Gastrocnemius medialis (tissue), 4 donors: ENCODE measurements around the gene COBL. TPM values are rescaled to one million over a fixed set of nuclear protein-coding genes. Genes with fewer than 3 reads are reported as not detected.

Experiments used
- ATAC-seq, 2 donors: fragments of 150-250 bp; one replicate each; pipeline ENCODE4 v1.9.1; 2016
- DNase-seq, 2 donors: peaks; one replicate each; pipeline ENCODE4 v3.0.0-alpha.2; 2019
- H3K27ac ChIP-seq, 4 donors: fragments of 200-600 bp; sonication (generic); 1 replicate in 1 of 4; 2 replicates in 3 of 4; pipeline ENCODE4 v1.5.1; 2016 to 2018; ENCODE audit warnings: mild to moderate bottlenecking in 2 of 4, moderate library complexity in 1 of 4
- H3K27me3 ChIP-seq, 3 donors: fragments of 200-600 bp; sonication (generic) in 2 of 3; 1 replicate in 1 of 3; 2 replicates in 2 of 3; pipeline versions ENCODE4 v1.5.1 to v1.6.0; 2016 to 2019; ENCODE audit warnings: mild to moderate bottlenecking in 1 of 3, moderate library complexity in 1 of 3
- H3K36me3 ChIP-seq, 2 donors: fragments of 200-600 bp; sonication (generic) in 1 of 2; one replicate each; pipeline ENCODE4 v1.5.1; 2017 to 2018
- H3K4me1 ChIP-seq, 2 donors: fragments of 200-600 bp; sonication (generic) in 1 of 2; one replicate each; pipeline ENCODE4 v1.5.1; 2016 to 2017; ENCODE audit warnings: mild to moderate bottlenecking in 2 of 2
- H3K4me3 ChIP-seq, 4 donors: fragments of 200-600 bp; sonication (generic) in 3 of 4; 1 replicate in 1 of 4; 2 replicates in 3 of 4; pipeline ENCODE4 v1.5.1; 2016 to 2019; ENCODE audit warnings: mild to moderate bottlenecking in 2 of 4
- H3K9me3 ChIP-seq, 3 donors: fragments of 200-600 bp; sonication (generic) in 2 of 3; 1 replicate in 1 of 3; 2 replicates in 2 of 3; pipeline ENCODE4 v1.5.1; 2016 to 2019
- CTCF ChIP-seq, 5 experiments: fragments of 450-650 bp in 3 of 5; fragments of 200-600 bp in 2 of 5; sonication (generic) in 2 of 5; IDR thresholded peaks in 4 of 5; conservative IDR thresholded peaks in 1 of 5; 1 replicate in 4 of 5; 2 replicates in 1 of 5; pipeline ENCODE4 v1.5.1; 2016 to 2019; ENCODE audit warnings: antibody characterized with exemption in 5 of 5, mild to moderate bottlenecking in 3 of 5, moderate library complexity in 3 of 5
- POLR2A ChIP-seq, 2 donors: fragments of 450-650 bp; IDR thresholded peaks; one replicate each; pipeline ENCODE4 v1.6.1; 2017; ENCODE audit warnings: antibody characterized with exemption in 2 of 2, mild to moderate bottlenecking in 2 of 2, moderate library complexity in 2 of 2
- in situ Hi-C, 4 donors: fragments of 200-750 bp; cut with MboI; loops; one replicate each; pipeline versions ENCODE4 v1.15.0 to v1.8.0; 2017; ENCODE audit warnings: low sequenced_read_pairs in 4 of 4
- intact Hi-C: fragments of 100-400 bp; cut with DNase I; formaldehyde crosslinking; loops from one replicate; pipeline ENCODE4 v1.15.1; 2023; ENCODE audit warnings: low total_unique reads
- total RNA-seq, 4 donors: library from RNA; depleted of rRNA; stranded (reverse); fragments of >200 nt; gene quantifications; one replicate each; pipeline versions ENCODE4 v1.1.0 to v1.2.3, GENCODE V29; 2016

Gene COBL
- total RNA-seq, 4 donors from 2014 or later = 82.1 to 170 (median 124) TPM

- H3K4me1 ChIP-seq = peaks cover 21 to 28% of the 10 kb centered on the region in 2 donors
- in situ Hi-C loops = no loop called here
- intact Hi-C loops = no loop called here
- H3K4me3 ChIP-seq = no peak overlapping the region
- no peaks in the 10 kb centered on the region for H3K9me3 ChIP-seq
- ATAC-seq = no peak
- no peak for TF ChIP-seq POLR2A (IDR thresholded peaks at IDR 0.05)
- no peak for TF ChIP-seq CTCF (IDR thresholded peaks at IDR 0.05 in 4 of 5, conservative IDR thresholded peaks at IDR 0.05 in 1 of 5)
- H3K36me3 ChIP-seq = peaks cover 0 to 13% of the 10 kb centered on the region in 2 donors
- DNase-seq = no peak
- H3K27me3 ChIP-seq = no peaks in the 10 kb centered on the region
- no peak overlapping the region for H3K27ac ChIP-seq
Measured at GRCh38 chr7:51082096-51082840, 234.3 kb downstream of the COBL start.

- ATAC-seq = no peak
- Histone ChIP-seq H3K4me1 (peaks cover 24 to 27% of the 10 kb centered on the region in 2 donors), H3K4me3 (no peak overlapping the region), H3K27me3 (no peaks in the 10 kb centered on the region), H3K27ac (no peak overlapping the region), H3K36me3 (peaks cover 0 to 13% of the 10 kb centered on the region in 2 donors), H3K9me3 (no peaks in the 10 kb centered on the region)
- DNase-seq = no peak
- in situ Hi-C loops = no loop called here
- intact Hi-C loops = no loop called here
- TF ChIP-seq POLR2A (IDR thresholded peaks at IDR 0.05) (no peak), CTCF (IDR thresholded peaks at IDR 0.05 in 4 of 5, conservative IDR thresholded peaks at IDR 0.05 in 1 of 5) (no peak)
Measured at GRCh38 chr7:51081270-51081890, 235.2 kb downstream of the COBL start.

- peaks cover 29% of the 10 kb centered on the region in 2 donors for H3K4me1 ChIP-seq
- intact Hi-C loops = no loop called here
- in situ Hi-C loops = no loop called here
- H3K4me3 ChIP-seq = no peak overlapping the region
- H3K27ac ChIP-seq = no peak overlapping the region
- no peaks in the 10 kb centered on the region for H3K9me3 ChIP-seq
- DNase-seq (no peak), ATAC-seq (no peak)
- TF ChIP-seq POLR2A (IDR thresholded peaks at IDR 0.05) (no peak), CTCF (IDR thresholded peaks at IDR 0.05 in 4 of 5, conservative IDR thresholded peaks at IDR 0.05 in 1 of 5) (no peak)
- H3K36me3 ChIP-seq = peaks cover 0 to 13% of the 10 kb centered on the region in 2 donors
- H3K27me3 ChIP-seq = no peaks in the 10 kb centered on the region
Measured at GRCh38 chr7:51080622-51081269, 235.9 kb downstream of the COBL start.

GRCh38 chr7:51080216-51080615 lies 236.4 kb downstream of the COBL start:
- H3K27ac ChIP-seq = no peak overlapping the region
- in situ Hi-C loops (no loop called here), intact Hi-C loops (no loop called here)
- H3K27me3 ChIP-seq = no peaks in the 10 kb centered on the region
- H3K36me3 ChIP-seq = peaks cover 0 to 13% of the 10 kb centered on the region in 2 donors
- ATAC-seq = no peak
- TF ChIP-seq CTCF (IDR thresholded peaks at IDR 0.05 in 4 of 5, conservative IDR thresholded peaks at IDR 0.05 in 1 of 5) (no peak), POLR2A (IDR thresholded peaks at IDR 0.05) (no peak)
- no peak overlapping the region for H3K4me3 ChIP-seq
- H3K9me3 ChIP-seq = no peaks in the 10 kb centered on the region
- peaks cover 29 to 30% of the 10 kb centered on the region in 2 donors for H3K4me1 ChIP-seq
- no peak for DNase-seq
